Trophoblast cell (in vitro differentiated cells and primary cell): ENCODE data around the gene OAT.

Source experiments
- DNase-seq, 2 donors: peaks; one replicate each; pipeline ENCODE4 v3.0.0-alpha.2; 2016
- H2AFZ ChIP-seq: 2 replicates; pipeline ENCODE4 v1.6.1; 2013; ENCODE audit warnings: low read length, moderate library complexity, mild to moderate bottlenecking; ENCODE audit not compliant: insufficient read depth, poor library complexity
- H2AK5ac ChIP-seq: 2 replicates; pipeline ENCODE4 v1.6.1; 2013; ENCODE audit warnings: mild to moderate bottlenecking, low read length
- H2BK120ac ChIP-seq: 2 replicates; pipeline ENCODE4 v1.6.1; 2013; ENCODE audit warnings: low read length, mild to moderate bottlenecking, moderate library complexity; ENCODE audit not compliant: insufficient read depth, poor library complexity
- H2BK12ac ChIP-seq: 2 replicates; pipeline ENCODE4 v1.6.1; 2013; ENCODE audit warnings: mild to moderate bottlenecking, low read length, moderate library complexity
- H2BK5ac ChIP-seq: 2 replicates; pipeline ENCODE4 v1.6.1; 2013; ENCODE audit warnings: low read length, low read depth, moderate library complexity, mild to moderate bottlenecking; ENCODE audit not compliant: poor library complexity
- H3K14ac ChIP-seq: 2 replicates; pipeline ENCODE4 v1.6.1; 2013; ENCODE audit warnings: mild to moderate bottlenecking, low read length
- H3K18ac ChIP-seq: 2 replicates; pipeline ENCODE4 v1.6.1; 2013; ENCODE audit warnings: mild to moderate bottlenecking, low read length
- H3K23ac ChIP-seq: 2 replicates; pipeline ENCODE4 v1.6.1; 2013; ENCODE audit warnings: low read length
- H3K27ac ChIP-seq: 2 replicates; pipeline ENCODE4 v1.5.1; 2013; ENCODE audit warnings: low read depth, mild to moderate bottlenecking, inconsistent platforms, low read length, moderate library complexity
- H3K27me3 ChIP-seq: 2 replicates; pipeline ENCODE4 v1.6.1; 2013; ENCODE audit warnings: inconsistent platforms, mild to moderate bottlenecking, low read length, moderate library complexity; ENCODE audit not compliant: insufficient read depth
- H3K36me3 ChIP-seq, 2 experiments: 1 replicate in 1 of 2; 2 replicates in 1 of 2; pipeline ENCODE4 v1.6.1; 2013; ENCODE audit warnings: low read length in 2 of 2, mild to moderate bottlenecking in 2 of 2, moderate library complexity in 1 of 2; ENCODE audit not compliant: insufficient read depth in 2 of 2, control insufficient read depth in 1 of 2
- H3K4ac ChIP-seq: 2 replicates; pipeline ENCODE4 v1.6.1; 2013; ENCODE audit warnings: low read depth, mild to moderate bottlenecking, low read length, moderate library complexity
- H3K4me1 ChIP-seq, 2 experiments: 1 replicate in 1 of 2; 2 replicates in 1 of 2; pipeline ENCODE4 v1.6.1; 2013; ENCODE audit warnings: low read length in 2 of 2, mild to moderate bottlenecking in 2 of 2, moderate library complexity in 1 of 2; ENCODE audit not compliant: insufficient read depth in 2 of 2, control insufficient read depth in 1 of 2
- H3K4me2 ChIP-seq: 2 replicates; pipeline ENCODE4 v1.6.1; 2013; ENCODE audit warnings: inconsistent platforms, mild to moderate bottlenecking, low read length, moderate library complexity
- H3K4me3 ChIP-seq: 2 replicates; pipeline ENCODE4 v1.5.1; 2013; ENCODE audit warnings: mild to moderate bottlenecking, low read depth, low read length, inconsistent platforms
- H3K79me1 ChIP-seq: one replicate; pipeline ENCODE4 v1.6.1; 2013; ENCODE audit warnings: low read length
- H3K79me2 ChIP-seq: 2 replicates; pipeline ENCODE4 v1.6.1; 2013; ENCODE audit warnings: low read length, mild to moderate bottlenecking; ENCODE audit not compliant: control insufficient read depth, insufficient read depth, poor library complexity
- H3K9ac ChIP-seq: 2 replicates; pipeline ENCODE4 v1.6.1; 2013; ENCODE audit warnings: mild to moderate bottlenecking, low read length
- H3K9me3 ChIP-seq: 2 replicates; pipeline ENCODE4 v1.6.1; 2013; ENCODE audit warnings: low read depth, mild to moderate bottlenecking, control low read depth, inconsistent platforms, low read length; ENCODE audit not compliant: insufficient read depth
- H4K12ac ChIP-seq: 2 replicates; pipeline ENCODE4 v1.6.1; 2013; ENCODE audit warnings: low read depth, mild to moderate bottlenecking, low read length, moderate library complexity
- H4K8ac ChIP-seq: 2 replicates; pipeline ENCODE4 v1.6.1; 2013; ENCODE audit warnings: low read depth, mild to moderate bottlenecking, low read length, moderate library complexity
- H4K91ac ChIP-seq: one replicate; pipeline ENCODE4 v1.6.1; 2013; ENCODE audit warnings: low read depth, mild to moderate bottlenecking, low read length, moderate library complexity
- WGBS: extraction: QIAGEN DNeasy Blood & Tissue Kit; methylation state at CpG from one replicate; pipeline ENCODE4 v1.1.7; 2013; ENCODE audit warnings: missing lambda C conversion rate; ENCODE audit not compliant: insufficient read length, insufficient coverage; ENCODE audit errors: extremely low coverage; 5-methylcytosine and 5-hydroxymethylcytosine counted together

The OAT gene

DNA sequence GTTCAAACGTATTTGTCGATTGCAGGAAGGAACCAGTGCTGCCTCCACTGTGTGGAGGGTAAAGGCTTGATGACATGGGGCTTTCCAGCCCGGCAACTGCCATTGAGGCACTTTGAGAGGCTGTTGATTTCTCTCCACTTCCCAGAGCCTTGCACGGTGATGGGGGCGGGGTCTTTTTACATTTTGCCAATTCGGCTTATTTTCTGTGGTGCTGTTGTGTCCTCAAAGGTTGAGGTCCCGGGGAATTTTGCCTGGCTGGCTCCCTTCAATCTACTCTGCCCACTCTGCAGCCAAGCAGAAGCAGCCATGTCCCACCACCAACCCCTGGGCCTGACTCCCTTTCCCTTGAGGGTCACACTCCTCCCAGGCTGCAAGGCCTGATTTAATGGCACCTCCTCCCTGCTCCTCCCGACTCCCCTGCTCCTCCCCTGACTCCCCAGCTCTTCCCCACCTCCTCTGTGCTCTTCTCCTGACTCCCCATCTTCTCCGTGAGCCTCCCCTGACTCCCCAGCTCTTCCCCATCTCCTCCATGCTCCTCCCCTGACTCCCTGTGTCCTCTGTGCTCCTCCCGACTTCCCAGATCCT, 39.0 kb downstream of the OAT start:
- no peak overlapping the region for H4K91ac ChIP-seq
- DNase-seq = no peak
- no peaks in the 10 kb centered on the region for H3K79me1 ChIP-seq
- no peak overlapping the region for H2AFZ ChIP-seq
- H4K8ac ChIP-seq = no peak overlapping the region
- no peak overlapping the region for H3K4ac ChIP-seq
- no peaks in the 10 kb centered on the region for H3K36me3 ChIP-seq
- H2AK5ac ChIP-seq = no peak overlapping the region
- H3K79me2 ChIP-seq = no peaks in the 10 kb centered on the region
- no peak overlapping the region for H3K4me3 ChIP-seq
- no peak overlapping the region for H3K18ac ChIP-seq
- no peak overlapping the region for H2BK5ac ChIP-seq
- H3K23ac ChIP-seq = no peak overlapping the region
- no peaks in the 10 kb centered on the region for H3K9me3 ChIP-seq
- no peak overlapping the region for H2BK120ac ChIP-seq
- no peak overlapping the region for H3K27ac ChIP-seq
- no peak overlapping the region for H3K14ac ChIP-seq
- no peak overlapping the region for H3K4me2 ChIP-seq
- H3K9ac ChIP-seq = no peak overlapping the region
- H4K12ac ChIP-seq = no peak overlapping the region
- H2BK12ac ChIP-seq = no peak overlapping the region
- no peaks in the 10 kb centered on the region for H3K4me1 ChIP-seq
- H3K27me3 ChIP-seq = no peaks in the 10 kb centered on the region
- WGBS = no CpG with 5 or more reads among the region's 10 CpGs

DNA sequence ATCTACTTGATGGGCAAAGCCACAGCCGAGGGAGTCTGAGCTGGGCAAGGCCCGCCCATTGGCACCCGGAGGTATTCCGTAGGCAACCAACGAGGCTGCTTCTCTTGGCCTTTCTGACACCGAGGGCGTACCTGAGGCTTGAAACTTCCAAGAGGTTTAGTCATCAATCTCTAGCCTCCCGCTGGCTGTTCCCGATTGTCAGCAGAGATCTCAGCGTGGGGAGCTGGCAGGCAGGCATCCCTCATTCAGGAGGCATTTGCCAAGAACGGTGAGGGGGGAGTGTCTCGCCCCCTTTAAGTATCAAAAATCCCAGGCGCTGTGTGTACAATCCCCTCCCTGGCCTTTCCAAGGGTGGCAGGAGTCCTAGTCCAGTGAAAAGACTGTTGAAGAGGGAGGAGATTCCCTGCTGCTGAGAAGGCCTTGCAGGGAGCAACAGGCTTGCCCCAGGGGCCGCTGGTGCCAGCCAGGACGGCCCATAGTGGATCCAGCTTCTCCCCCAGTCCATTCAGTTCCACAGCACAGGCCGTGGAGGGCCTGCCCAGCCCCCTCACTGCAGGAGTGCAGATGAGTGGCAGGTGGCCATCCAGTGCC, 39.7 kb downstream of the OAT start:
- H3K79me2 ChIP-seq = no peaks in the 10 kb centered on the region
- no peak overlapping the region for H3K9ac ChIP-seq
- H3K4me3 ChIP-seq = no peak overlapping the region
- H2BK120ac ChIP-seq = no peak overlapping the region
- no peak overlapping the region for H4K91ac ChIP-seq
- no peaks in the 10 kb centered on the region for H3K36me3 ChIP-seq
- H3K4ac ChIP-seq = no peak overlapping the region
- no peak overlapping the region for H3K14ac ChIP-seq
- no peak overlapping the region for H2AFZ ChIP-seq
- H3K79me1 ChIP-seq = no peaks in the 10 kb centered on the region
- no CpG with 5 or more reads among the region's 16 CpGs for WGBS
- no peak overlapping the region for H2BK5ac ChIP-seq
- H4K12ac ChIP-seq = no peak overlapping the region
- no peaks in the 10 kb centered on the region for H3K9me3 ChIP-seq
- no peak overlapping the region for H3K27ac ChIP-seq
- no peak overlapping the region for H2AK5ac ChIP-seq
- H3K18ac ChIP-seq = no peak overlapping the region
- H3K4me2 ChIP-seq = no peak overlapping the region
- peak; percentile 20 to 58 for DNase-seq
- H3K23ac ChIP-seq = no peak overlapping the region
- H3K4me1 ChIP-seq = no peaks in the 10 kb centered on the region
- no peak overlapping the region for H4K8ac ChIP-seq
- H2BK12ac ChIP-seq = no peak overlapping the region
- H3K27me3 ChIP-seq = no peaks in the 10 kb centered on the region

- Histone ChIP-seq H3K4me3 (no peak overlapping the region), H3K4ac (no peak overlapping the region), H2BK120ac (no peak overlapping the region), H3K27ac (no peak overlapping the region), H2BK5ac (no peak overlapping the region), H4K8ac (no peak overlapping the region), H4K91ac (no peak overlapping the region), H2AFZ (no peak overlapping the region), H3K4me1 (no peaks in the 10 kb centered on the region), H3K79me2 (no peaks in the 10 kb centered on the region), H3K18ac (no peak overlapping the region), H3K4me2 (no peak overlapping the region), H3K23ac (no peak overlapping the region), H3K79me1 (no peaks in the 10 kb centered on the region), H3K27me3 (no peaks in the 10 kb centered on the region), H3K36me3 (no peaks in the 10 kb centered on the region), H2AK5ac (no peak overlapping the region), H3K14ac (no peak overlapping the region), H3K9ac (no peak overlapping the region), H3K9me3 (no peaks in the 10 kb centered on the region), H4K12ac (no peak overlapping the region), H2BK12ac (no peak overlapping the region)
- no peak for DNase-seq
- no CpG with 5 or more reads among the region's 7 CpGs for WGBS
Measured at GRCh38 chr10:124378271-124378670, 40.5 kb downstream of the OAT start.

GRCh38 chr10:124377101-124377500, 41.6 kb downstream of the OAT start:
- no peaks in the 10 kb centered on the region for H3K36me3 ChIP-seq
- H3K9me3 ChIP-seq = no peaks in the 10 kb centered on the region
- H4K12ac ChIP-seq = no peak overlapping the region
- no peak overlapping the region for H3K27ac ChIP-seq
- H4K91ac ChIP-seq = no peak overlapping the region
- H4K8ac ChIP-seq = no peak overlapping the region
- no peak overlapping the region for H2BK120ac ChIP-seq
- no peak overlapping the region for H2AK5ac ChIP-seq
- H3K9ac ChIP-seq = no peak overlapping the region
- no peaks in the 10 kb centered on the region for H3K79me1 ChIP-seq
- H2BK5ac ChIP-seq = no peak overlapping the region
- H3K27me3 ChIP-seq = no peaks in the 10 kb centered on the region
- no peak for DNase-seq
- H2AFZ ChIP-seq = no peak overlapping the region
- no peaks in the 10 kb centered on the region for H3K4me1 ChIP-seq
- H3K79me2 ChIP-seq = no peaks in the 10 kb centered on the region
- no peak overlapping the region for H3K4me2 ChIP-seq
- WGBS = no CpG with 5 or more reads among the region's 8 CpGs
- H2BK12ac ChIP-seq = no peak overlapping the region
- no peak overlapping the region for H3K14ac ChIP-seq
- H3K4me3 ChIP-seq = no peak overlapping the region
- no peak overlapping the region for H3K18ac ChIP-seq
- H3K23ac ChIP-seq = no peak overlapping the region
- H3K4ac ChIP-seq = no peak overlapping the region
